IgD-negative memory B cell (primary cell): Measurements from ENCODE around the gene SLC40A1. TPM values are rescaled to one million over a fixed set of nuclear protein-coding genes. Genes with fewer than 3 reads are reported as not detected.
A peak's percentile ranks its signal among the peaks of the same experiment; 100 is the strongest.

ENCODE experiments used
- H3K27ac Mint-ChIP-seq, 3 donors: one replicate each; pipeline ENCODE4 v1.8.0; 2020 to 2022; ENCODE audit warnings: mild to moderate bottlenecking in 3 of 3, mixed read lengths in 3 of 3, moderate library complexity in 1 of 3
- H3K27me3 Mint-ChIP-seq: one replicate; pipeline ENCODE4 v1.8.0; 2021; ENCODE audit warnings: mixed read lengths
- H3K36me3 Mint-ChIP-seq: one replicate; pipeline ENCODE4 v1.8.0; 2020; ENCODE audit warnings: mild to moderate bottlenecking, mixed read lengths
- H3K4me1 Mint-ChIP-seq, 3 donors: one replicate each; pipeline ENCODE4 v1.8.0; 2020 to 2022; ENCODE audit warnings: mixed read lengths in 3 of 3, mild to moderate bottlenecking in 1 of 3
- H3K4me3 Mint-ChIP-seq, 4 donors: one replicate each; pipeline ENCODE4 v1.8.0; 2020 to 2022; ENCODE audit warnings: mild to moderate bottlenecking in 4 of 4, mixed read lengths in 4 of 4, moderate library complexity in 3 of 4
- H3K9me3 Mint-ChIP-seq, 3 donors: one replicate each; pipeline ENCODE4 v1.8.0; 2020 to 2021; ENCODE audit warnings: mixed read lengths in 3 of 3, mild to moderate bottlenecking in 1 of 3
- polyA plus RNA-seq: library from polyadenylated mRNA; unstranded; fragments of 300-500 nt; fragmentation: Illumina TruSeq; gene quantifications from one replicate; pipeline ENCODE4 v1.2.3, GENCODE V29; 2021

Gene SLC40A1
- polyA plus RNA-seq, 1 donor from 2014 or later: 2.3 TPM

DNA sequence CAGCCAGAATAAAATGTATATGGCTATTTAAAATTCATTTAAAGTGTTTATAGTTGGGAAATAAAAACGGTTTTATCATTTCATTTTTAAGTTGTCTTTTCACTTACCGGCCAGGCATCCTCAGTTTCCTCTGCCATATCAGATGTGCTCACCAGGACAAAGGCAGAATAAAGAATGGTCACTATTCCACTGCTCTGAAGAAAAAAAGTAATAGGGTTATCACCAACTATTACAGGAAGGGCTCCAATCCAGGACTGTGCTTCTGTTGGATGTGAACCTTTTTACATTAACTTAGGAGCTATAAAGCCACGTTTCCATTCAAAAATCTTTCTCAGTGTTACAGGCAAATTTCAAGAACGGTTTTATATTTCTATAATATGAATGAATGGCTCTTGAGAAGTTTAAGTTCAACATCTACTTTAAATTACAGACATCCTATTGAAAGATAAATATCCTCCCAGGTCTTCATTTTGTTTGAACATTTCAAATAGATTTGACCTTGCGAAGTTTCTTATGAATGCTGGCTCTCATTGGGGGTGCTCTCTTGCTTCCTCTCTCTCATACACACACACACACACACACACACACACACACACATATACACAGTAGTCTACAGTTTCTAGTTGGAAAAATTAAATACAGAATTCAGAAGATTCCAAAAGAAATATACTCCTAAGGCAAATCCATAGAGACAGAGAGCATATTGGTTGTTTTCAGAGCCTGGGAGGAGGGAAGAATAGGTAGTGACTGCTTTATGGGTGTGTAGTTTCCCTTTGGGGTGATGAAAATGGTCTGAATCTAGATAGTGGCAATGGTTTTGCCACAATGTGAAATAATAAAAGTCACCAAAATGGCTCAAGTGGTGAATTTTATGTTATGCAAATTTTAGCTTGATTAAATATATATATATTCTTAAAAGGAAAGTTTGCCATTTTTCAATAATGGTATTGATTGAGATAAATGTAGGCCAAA is 2.9 kb upstream of the SLC40A1 start:
- Mint-ChIP-seq H3K4me1 (peaks cover 9 to 21% (median 14%) of the 10 kb centered on the region in 3 donors), H3K4me3 (no peak overlapping the region), H3K27me3 (peaks cover 34% of the 10 kb centered on the region), H3K9me3 (no peaks in the 10 kb centered on the region), H3K27ac (no peak overlapping the region), H3K36me3 (no peaks in the 10 kb centered on the region)

DNA sequence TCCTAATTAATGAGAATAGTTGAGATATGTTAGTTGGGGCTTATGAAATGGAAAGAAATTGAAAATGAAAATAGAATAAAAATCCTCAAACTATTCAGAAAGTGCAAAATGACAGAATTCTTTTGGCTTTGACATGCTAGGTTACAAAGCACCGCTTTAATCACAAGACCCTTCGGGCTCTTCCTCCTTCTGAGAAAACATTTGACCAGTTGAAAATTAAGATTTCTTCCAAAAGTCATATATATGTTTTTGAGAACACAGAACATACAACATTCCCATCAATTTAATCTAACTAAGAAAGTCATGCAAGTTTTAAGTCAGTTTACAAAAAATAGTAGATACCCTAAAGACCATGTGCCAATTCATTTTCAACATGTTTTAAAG is 2.2 kb upstream of the SLC40A1 start:
- Mint-ChIP-seq H3K4me1 (peaks cover 9 to 21% (median 12%) of the 10 kb centered on the region in 3 donors), H3K36me3 (no peaks in the 10 kb centered on the region), H3K4me3 (peak overlapping the region in 1 of 4 donors; percentile 23), H3K27ac (no peak overlapping the region), H3K27me3 (peaks cover 36% of the 10 kb centered on the region), H3K9me3 (no peaks in the 10 kb centered on the region)

DNA sequence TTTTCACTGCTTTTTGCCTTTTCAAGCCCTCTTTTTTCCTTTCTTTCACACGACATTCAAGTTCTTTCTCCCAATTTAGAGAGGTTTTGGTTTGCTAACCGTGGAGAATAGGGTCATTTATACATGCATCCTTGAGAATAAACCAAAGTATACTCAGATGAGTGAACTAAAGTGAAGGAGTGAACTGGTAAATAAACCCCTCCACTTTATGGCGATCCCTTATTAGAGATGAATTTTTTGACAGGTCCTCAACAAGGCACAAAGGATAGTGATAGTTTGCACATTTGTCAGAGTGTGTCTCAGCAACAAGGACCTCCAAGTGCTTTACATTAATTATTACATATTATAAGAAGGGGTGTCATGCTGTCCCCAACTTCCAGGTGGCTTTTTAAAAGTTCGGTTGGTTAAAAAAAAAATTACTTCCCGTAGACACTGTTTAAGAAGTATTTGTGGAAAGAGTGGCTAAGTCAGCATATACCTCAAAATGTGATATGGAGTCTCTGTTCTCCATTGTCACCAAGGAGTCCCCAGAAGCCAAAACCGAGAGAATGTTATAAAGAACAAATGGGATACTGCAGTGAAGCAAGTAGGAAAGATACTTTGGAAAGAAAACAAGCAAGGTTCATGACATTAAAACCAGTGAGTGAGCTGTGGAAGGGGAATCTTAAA is 1.7 kb upstream of the SLC40A1 start:
- Mint-ChIP-seq H3K4me3 (peak overlapping the region in 3 of 4 donors; percentile 23 to 42 (median 31)), H3K9me3 (no peaks in the 10 kb centered on the region), H3K4me1 (peaks cover 9 to 18% (median 11%) of the 10 kb centered on the region in 3 donors), H3K27ac (peak overlapping the region in 1 of 3 donors; percentile 60), H3K27me3 (peaks cover 36% of the 10 kb centered on the region), H3K36me3 (no peaks in the 10 kb centered on the region)

DNA sequence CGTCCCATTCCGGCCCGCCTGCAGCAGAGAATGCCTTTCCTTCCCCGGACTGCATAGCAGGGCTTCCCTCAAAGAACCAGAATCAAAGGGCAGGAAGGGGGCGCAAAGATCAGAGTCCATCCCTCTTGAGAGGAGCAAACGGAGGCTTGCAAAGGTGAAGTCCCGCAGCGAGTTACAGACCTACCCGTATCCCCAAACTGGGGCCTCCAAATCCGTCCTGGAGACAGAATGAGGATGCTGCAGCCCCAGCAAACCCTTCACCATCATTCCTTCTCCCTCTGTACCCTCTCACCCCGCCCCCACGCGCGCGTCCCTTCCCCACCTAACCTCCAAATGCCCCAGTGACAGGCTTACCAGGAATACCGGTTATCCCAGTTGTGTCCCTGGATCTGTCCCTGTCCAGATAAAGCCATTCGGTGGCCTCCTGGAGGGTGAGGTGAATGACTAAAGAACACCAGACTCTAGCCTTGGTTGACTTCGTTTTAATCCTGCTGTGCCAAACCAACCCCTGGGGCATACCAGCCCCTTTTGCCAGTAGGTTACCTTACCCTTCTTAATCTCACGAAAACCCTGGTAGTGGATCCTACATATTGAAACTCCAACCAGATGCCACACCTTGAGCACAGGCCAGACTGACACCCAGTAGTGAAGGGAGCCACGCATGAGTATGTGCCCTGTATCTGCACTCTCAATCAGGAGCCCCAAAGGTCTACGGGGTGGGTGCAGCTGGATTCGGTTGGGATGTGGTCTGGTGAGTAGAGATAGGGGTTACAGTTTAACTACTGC is 961 bp upstream of the SLC40A1 start:
- Mint-ChIP-seq H3K9me3 (no peaks in the 10 kb centered on the region), H3K4me3 (peak overlapping the region; percentile 23 to 61 (median 56)), H3K27me3 (peaks cover 39% of the 10 kb centered on the region), H3K4me1 (peaks cover 9 to 18% (median 11%) of the 10 kb centered on the region in 3 donors), H3K36me3 (no peaks in the 10 kb centered on the region), H3K27ac (peak overlapping the region in 1 of 3 donors; percentile 49)

DNA sequence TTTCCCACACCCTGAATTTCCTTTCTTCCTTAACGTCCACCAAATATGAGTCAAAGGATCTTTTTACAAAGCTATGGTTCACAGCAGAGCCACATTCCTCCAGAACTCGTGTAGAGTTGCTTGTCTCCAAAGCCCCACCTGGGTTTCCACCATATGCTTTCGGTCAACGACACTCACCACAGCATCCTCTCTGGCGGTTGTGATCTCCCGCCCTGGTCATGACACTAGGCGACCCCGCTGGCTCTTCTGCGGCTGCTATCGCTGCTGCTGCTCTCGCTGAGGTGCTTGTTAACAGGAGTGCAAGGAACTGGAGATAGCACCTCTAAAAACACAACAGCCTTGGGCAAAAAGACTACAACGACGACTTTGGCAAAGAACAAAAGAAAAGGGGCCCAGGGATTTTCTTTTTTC is 340 bp downstream of the SLC40A1 start:
- peaks cover 41% of the 10 kb centered on the region for H3K27me3 Mint-ChIP-seq

DNA sequence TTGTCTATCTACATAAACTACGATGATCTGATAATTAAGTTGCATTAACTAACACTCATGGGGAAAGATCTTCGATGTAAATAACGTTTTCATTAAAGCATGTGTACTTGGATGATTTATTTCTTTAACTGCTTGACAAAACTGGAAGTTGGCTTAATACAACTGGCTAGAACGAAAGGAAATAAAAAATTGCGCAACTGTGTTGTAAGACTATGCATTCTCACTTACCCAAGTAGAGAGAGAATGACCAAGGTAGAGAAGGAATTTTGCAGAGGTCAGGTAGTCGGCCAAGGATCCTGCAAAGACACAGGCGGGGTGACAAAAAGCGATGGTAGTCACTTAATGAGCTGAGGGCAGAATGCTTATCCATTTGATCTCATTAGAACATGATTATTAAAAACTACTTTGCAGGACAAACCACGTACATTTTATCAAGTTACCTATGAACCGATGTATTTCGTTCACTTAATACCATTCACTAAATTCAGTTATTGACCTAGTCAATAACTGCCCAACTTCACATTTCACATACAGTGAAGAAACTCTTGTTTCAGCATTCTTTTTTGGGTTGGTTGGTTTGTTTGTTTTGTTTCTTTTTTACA is 900 bp downstream of the SLC40A1 start:
- H3K36me3 Mint-ChIP-seq: no peaks in the 10 kb centered on the region
- H3K27ac Mint-ChIP-seq: no peak overlapping the region
- H3K27me3 Mint-ChIP-seq: peaks cover 41% of the 10 kb centered on the region

More for the DNA sequence above, 340 bp downstream of the SLC40A1 start:
- H3K4me3 Mint-ChIP-seq: peak overlapping the region; percentile 18 to 83 (median 56)
- no peak overlapping the region for H3K27ac Mint-ChIP-seq
- H3K9me3 Mint-ChIP-seq: no peaks in the 10 kb centered on the region
- no peaks in the 10 kb centered on the region for H3K36me3 Mint-ChIP-seq
- peaks cover 9 to 18% (median 11%) of the 10 kb centered on the region in 3 donors for H3K4me1 Mint-ChIP-seq

DNA sequence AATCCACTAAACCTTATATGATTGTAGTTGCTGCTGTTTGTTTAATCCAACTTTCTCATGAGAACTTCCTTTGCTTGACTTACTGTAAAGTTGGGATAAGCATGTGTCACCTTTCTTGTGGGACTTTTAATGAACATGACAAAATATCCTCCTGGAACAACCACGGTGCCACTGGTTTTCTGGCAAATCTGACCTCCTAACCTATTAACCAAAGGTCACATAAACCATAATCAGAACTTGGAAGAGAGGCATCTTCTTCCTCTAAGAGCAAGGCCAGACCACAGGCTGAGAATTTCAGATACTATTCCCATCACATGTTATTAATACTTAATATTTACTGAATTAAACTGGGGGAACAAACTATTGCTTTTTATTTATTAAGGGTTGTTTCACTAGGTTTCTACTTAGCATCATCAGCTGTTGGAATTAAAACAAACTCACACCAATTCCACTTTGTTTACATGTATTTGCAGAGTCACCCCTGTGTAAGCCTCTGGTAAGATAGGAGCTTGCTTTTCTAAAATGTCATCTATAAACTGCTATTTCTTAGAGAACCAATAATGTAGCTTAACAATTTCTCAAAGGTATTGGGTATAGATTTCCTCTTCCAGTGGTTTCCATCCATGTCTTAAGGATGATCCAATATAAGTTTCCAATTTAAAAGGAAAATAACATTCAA is 2.2 kb downstream of the SLC40A1 start:
- Mint-ChIP-seq H3K36me3 (no peaks in the 10 kb centered on the region), H3K27ac (peak overlapping the region in 1 of 3 donors; percentile 74), H3K9me3 (no peaks in the 10 kb centered on the region), H3K27me3 (peaks cover 38% of the 10 kb centered on the region), H3K4me3 (no peak overlapping the region), H3K4me1 (peaks cover 9 to 18% (median 9%) of the 10 kb centered on the region in 3 donors)

More for the DNA sequence above, 900 bp downstream of the SLC40A1 start:
- Mint-ChIP-seq H3K9me3 (no peaks in the 10 kb centered on the region), H3K4me3 (peak overlapping the region in 3 of 4 donors; percentile 38 to 83 (median 74)), H3K4me1 (peaks cover 9 to 18% (median 9%) of the 10 kb centered on the region in 3 donors)

DNA sequence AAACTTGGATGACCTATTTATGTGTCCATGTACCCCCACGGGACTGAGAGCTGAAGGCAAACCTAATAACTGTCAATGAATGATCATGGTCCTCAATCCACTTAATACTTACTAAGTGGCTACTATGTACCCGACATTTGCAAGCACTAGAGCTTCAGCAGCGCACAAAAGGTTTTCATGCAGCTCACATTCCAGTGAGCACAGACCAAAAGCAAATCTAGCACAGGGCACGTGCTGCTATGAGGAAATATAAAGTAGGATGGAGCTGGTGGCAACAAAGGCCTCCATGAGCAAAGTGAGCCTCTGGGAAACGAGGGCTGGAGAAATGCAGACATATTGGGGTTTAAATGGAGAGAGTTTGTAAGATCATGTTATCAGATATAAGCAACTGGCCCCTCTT is 3.5 kb downstream of the SLC40A1 start:
- Mint-ChIP-seq H3K27ac (no peak overlapping the region), H3K9me3 (no peaks in the 10 kb centered on the region), H3K27me3 (peaks cover 34% of the 10 kb centered on the region), H3K36me3 (no peaks in the 10 kb centered on the region), H3K4me3 (no peak overlapping the region), H3K4me1 (peaks cover 7 to 12% (median 9%) of the 10 kb centered on the region in 3 donors)

DNA sequence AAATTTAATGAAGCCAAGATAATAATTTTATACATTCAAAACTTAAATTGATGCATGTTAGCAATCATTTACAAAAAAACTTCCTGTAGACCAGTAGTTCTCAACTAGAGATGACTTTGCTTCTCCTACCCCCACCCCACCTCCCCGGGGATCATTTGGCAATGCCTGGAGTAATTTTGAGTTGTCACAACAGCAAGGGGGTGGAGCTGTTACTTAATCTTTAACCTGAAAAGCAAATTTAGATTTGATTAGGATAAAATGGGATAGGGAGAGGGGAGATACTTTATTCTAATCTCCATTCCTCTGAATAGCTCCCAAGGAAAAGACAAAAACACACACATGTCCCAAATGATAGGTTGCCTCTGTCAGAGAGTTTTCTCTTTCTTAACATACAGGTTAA is 4.2 kb downstream of the SLC40A1 start:
- peaks cover 5 to 9% (median 7%) of the 10 kb centered on the region in 3 donors for H3K4me1 Mint-ChIP-seq
- peaks cover 27% of the 10 kb centered on the region for H3K27me3 Mint-ChIP-seq
- no peaks in the 10 kb centered on the region for H3K36me3 Mint-ChIP-seq
- no peaks in the 10 kb centered on the region for H3K9me3 Mint-ChIP-seq
- H3K27ac Mint-ChIP-seq: no peak overlapping the region
- no peak overlapping the region for H3K4me3 Mint-ChIP-seq

DNA sequence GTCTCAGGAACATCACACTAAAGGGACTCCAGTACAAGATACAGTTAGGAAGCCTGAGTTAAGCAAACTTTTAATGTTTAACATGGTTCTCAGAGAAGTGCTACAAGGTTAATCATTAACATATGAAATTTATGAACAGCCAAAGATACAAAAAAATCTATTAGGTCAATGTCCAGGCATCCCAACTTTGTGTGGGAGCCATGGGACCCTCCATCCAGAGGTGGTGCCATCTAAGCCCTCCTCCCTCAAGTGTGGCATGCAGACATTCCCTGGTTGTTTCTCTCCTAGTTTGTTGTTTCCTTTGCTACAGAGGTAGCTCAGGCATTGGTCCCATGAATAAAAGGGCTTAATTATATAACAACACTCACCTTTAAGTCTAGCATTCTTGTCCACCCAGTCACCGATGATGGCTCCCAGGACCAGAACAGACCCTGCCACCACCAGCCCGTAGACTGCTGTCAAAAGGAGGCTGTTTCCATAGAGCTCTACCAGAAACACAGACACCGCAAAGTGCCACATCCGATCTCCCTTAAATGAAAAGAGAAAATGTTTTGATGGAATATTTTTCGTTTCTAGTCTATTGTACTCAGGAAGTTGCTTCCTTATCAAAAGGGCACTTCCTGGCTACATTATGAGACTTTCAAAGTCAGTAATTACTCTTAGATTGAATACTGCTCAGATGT is 5.7 kb downstream of the SLC40A1 start:
- peaks cover 18% of the 10 kb centered on the region for H3K27me3 Mint-ChIP-seq
- H3K9me3 Mint-ChIP-seq: no peaks in the 10 kb centered on the region
- no peak overlapping the region for H3K4me3 Mint-ChIP-seq
- no peaks in the 10 kb centered on the region for H3K36me3 Mint-ChIP-seq
- no peak overlapping the region for H3K27ac Mint-ChIP-seq
- H3K4me1 Mint-ChIP-seq: peaks cover 2 to 5% (median 2%) of the 10 kb centered on the region in 3 donors

DNA sequence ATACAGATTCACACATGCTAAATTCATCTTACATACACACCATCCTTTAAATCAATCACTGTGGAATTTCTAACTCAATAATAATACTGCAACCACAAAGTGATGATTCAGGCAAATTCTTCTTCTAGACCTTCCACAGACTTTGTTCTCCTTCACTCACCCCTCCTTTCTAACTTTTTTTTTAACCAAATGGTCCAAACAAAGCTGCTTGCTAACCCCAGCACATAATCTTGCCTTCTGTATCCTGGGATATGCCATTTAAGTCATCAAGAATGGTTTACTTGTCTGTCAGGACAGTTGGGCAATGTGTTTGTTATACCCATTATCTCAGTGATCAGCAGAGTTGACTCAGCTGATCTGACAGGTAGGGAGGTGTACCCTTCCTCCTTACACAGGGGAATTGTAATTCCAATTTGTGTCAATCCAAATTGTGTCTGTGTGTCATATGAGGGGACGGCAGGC is 10.0 kb downstream of the SLC40A1 start:
- Mint-ChIP-seq H3K9me3 (no peaks in the 10 kb centered on the region), H3K4me3 (no peak overlapping the region), H3K27ac (no peak overlapping the region), H3K27me3 (peaks cover 4% of the 10 kb centered on the region), H3K36me3 (no peaks in the 10 kb centered on the region), H3K4me1 (peaks cover 0 to 1% (median 0%) of the 10 kb centered on the region in 3 donors)

DNA sequence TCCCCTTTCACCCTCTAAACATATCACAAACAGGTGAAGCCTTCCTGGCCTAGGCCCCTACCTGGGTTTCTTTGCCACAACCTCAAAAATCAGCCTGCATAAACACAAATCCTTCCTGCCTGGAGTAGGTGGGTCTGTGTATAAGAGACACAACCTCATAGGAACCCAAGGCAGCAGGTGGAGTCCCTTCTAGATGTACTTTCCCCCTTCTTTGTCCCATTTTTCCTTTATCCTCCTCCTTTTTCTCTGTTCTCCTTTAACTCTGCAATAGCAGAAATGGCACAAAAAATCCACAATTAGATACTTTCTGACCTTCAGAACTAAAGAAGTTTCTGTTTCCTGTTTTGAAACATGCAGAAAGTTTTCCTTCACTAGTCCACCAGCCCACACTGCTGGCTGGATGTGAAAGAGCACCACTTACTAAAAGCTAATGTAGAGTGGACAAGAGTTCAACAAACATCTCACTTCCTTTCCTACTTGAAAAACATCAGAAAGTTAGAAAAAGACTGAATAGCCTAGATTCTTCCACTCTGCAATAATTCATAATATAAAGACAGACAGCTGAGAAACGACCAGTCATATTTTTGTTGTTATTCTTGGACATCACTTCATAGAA is 11.2 kb downstream of the SLC40A1 start:
- Mint-ChIP-seq H3K27ac (no peak overlapping the region), H3K27me3 (peaks cover 4% of the 10 kb centered on the region), H3K4me3 (no peak overlapping the region), H3K36me3 (no peaks in the 10 kb centered on the region), H3K9me3 (no peaks in the 10 kb centered on the region), H3K4me1 (peaks cover 0 to 1% (median 0%) of the 10 kb centered on the region in 3 donors)

DNA sequence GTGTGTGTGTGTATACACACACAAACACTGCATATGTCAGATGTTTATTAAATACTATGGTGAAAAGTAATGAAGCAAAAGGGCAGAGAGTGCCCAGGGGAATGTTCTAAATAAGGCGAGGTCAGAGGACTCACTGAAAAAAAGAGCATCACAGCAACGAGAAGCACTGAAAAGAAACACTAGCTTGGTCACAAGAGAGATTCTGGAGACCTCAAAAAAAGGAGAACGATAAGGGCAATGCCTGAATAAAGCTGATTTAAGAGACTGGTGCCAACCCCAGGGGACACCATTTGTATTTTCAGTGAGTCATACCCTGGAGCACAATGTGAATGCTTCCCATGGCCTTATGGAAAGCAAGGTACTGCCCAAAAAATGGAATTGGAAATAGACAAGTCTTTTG is 14.5 kb downstream of the SLC40A1 start:
- Mint-ChIP-seq H3K27ac (no peak overlapping the region), H3K9me3 (no peaks in the 10 kb centered on the region), H3K27me3 (peaks cover 6% of the 10 kb centered on the region), H3K4me1 (peaks cover 0 to 1% (median 0%) of the 10 kb centered on the region in 3 donors), H3K4me3 (no peak overlapping the region), H3K36me3 (no peaks in the 10 kb centered on the region)
